HUES64 (cell line): ENCODE measurements around the gene TBC1D22A.

Experiments used
- H3K27ac ChIP-seq: 2 replicates; pipeline ENCODE4 v1.7.0; 2013; ENCODE audit warnings: low read depth, low read length, inconsistent platforms
- H3K27me3 ChIP-seq: 2 replicates; pipeline ENCODE4 v1.6.1; 2013; ENCODE audit warnings: mild to moderate bottlenecking, low read length; ENCODE audit not compliant: insufficient read depth
- H3K36me3 ChIP-seq: 2 replicates; pipeline ENCODE4 v1.6.1; 2013; ENCODE audit warnings: mild to moderate bottlenecking, low read length; ENCODE audit not compliant: insufficient read depth
- H3K4me1 ChIP-seq: 2 replicates; pipeline ENCODE4 v1.6.1; 2013; ENCODE audit warnings: mild to moderate bottlenecking, low read length, moderate library complexity; ENCODE audit not compliant: insufficient read depth
- H3K4me3 ChIP-seq: 2 replicates; pipeline ENCODE4 v1.5.1; 2013; ENCODE audit warnings: mild to moderate bottlenecking, low read length, moderate library complexity
- H3K9ac ChIP-seq: 2 replicates; pipeline ENCODE4 v1.6.1; 2013; ENCODE audit warnings: mild to moderate bottlenecking, low read depth, low read length
- H3K9me3 ChIP-seq: 2 replicates; pipeline ENCODE4 v1.6.1; 2013; ENCODE audit warnings: low read depth, low read length; ENCODE audit not compliant: insufficient read depth
- WGBS: fragments of 150-250, 120-280 bp; methylation state at CpG from one replicate; pipeline ENCODE4 v1.1.7; 2013; ENCODE audit warnings: missing lambda C conversion rate; 5-methylcytosine and 5-hydroxymethylcytosine counted together

The TBC1D22A gene

GRCh38 chr22:46947516-46948257 lies 185.2 kb downstream of the TBC1D22A start:
- H3K27me3 ChIP-seq = no peaks in the 10 kb centered on the region
- H3K9me3 ChIP-seq = no peaks in the 10 kb centered on the region
- H3K4me1 ChIP-seq = peaks cover 11% of the 10 kb centered on the region
- 84% methylated on average over 13 of the region's 14 CpGs for WGBS
- no peak overlapping the region for H3K27ac ChIP-seq
- H3K36me3 ChIP-seq = no peaks in the 10 kb centered on the region
- no peak overlapping the region for H3K9ac ChIP-seq
- no peak overlapping the region for H3K4me3 ChIP-seq

GRCh38 chr22:46948411-46949144 lies 186.1 kb downstream of the TBC1D22A start:
- WGBS = 93% methylated on average over 16 of the region's 16 CpGs
- H3K27ac ChIP-seq = no peak overlapping the region
- H3K9ac ChIP-seq = no peak overlapping the region
- peaks cover 11% of the 10 kb centered on the region for H3K4me1 ChIP-seq
- H3K9me3 ChIP-seq = no peaks in the 10 kb centered on the region
- H3K36me3 ChIP-seq = no peaks in the 10 kb centered on the region
- no peak overlapping the region for H3K4me3 ChIP-seq
- H3K27me3 ChIP-seq = no peaks in the 10 kb centered on the region

GRCh38 chr22:46951350-46951749 lies 188.9 kb downstream of the TBC1D22A start:
- Histone ChIP-seq H3K27ac (no peak overlapping the region), H3K36me3 (no peaks in the 10 kb centered on the region), H3K4me1 (peaks cover 11% of the 10 kb centered on the region), H3K9me3 (no peaks in the 10 kb centered on the region), H3K9ac (no peak overlapping the region), H3K27me3 (no peaks in the 10 kb centered on the region), H3K4me3 (no peak overlapping the region)
- 92% methylated on average over 12 of the region's 12 CpGs for WGBS

GRCh38 chr22:46951973-46952372 lies 189.5 kb downstream of the TBC1D22A start:
- Histone ChIP-seq H3K4me1 (peaks cover 11% of the 10 kb centered on the region), H3K4me3 (no peak overlapping the region), H3K9ac (no peak overlapping the region), H3K27ac (no peak overlapping the region), H3K27me3 (no peaks in the 10 kb centered on the region), H3K9me3 (no peaks in the 10 kb centered on the region), H3K36me3 (no peaks in the 10 kb centered on the region)
- WGBS = 91% methylated on average over 7 of the region's 7 CpGs

- Histone ChIP-seq H3K36me3 (no peaks in the 10 kb centered on the region), H3K4me1 (peaks cover 15% of the 10 kb centered on the region), H3K9ac (no peak overlapping the region), H3K27me3 (no peaks in the 10 kb centered on the region), H3K27ac (no peak overlapping the region), H3K9me3 (no peaks in the 10 kb centered on the region), H3K4me3 (no peak overlapping the region)
- WGBS = 92% methylated on average over 18 of the region's 18 CpGs
Measured at GRCh38 chr22:46953968-46954765, 191.7 kb downstream of the TBC1D22A start.

- H3K27ac ChIP-seq = no peak overlapping the region
- 96% methylated on average over 5 of the region's 7 CpGs for WGBS
Measured at GRCh38 chr22:46954781-46955180, 192.3 kb downstream of the TBC1D22A start.

GRCh38 chr22:46956498-46957215 lies 194.2 kb downstream of the TBC1D22A start:
- H3K27ac ChIP-seq = no peak overlapping the region
- no peaks in the 10 kb centered on the region for H3K9me3 ChIP-seq
- peaks cover 17% of the 10 kb centered on the region for H3K4me1 ChIP-seq
- no peaks in the 10 kb centered on the region for H3K36me3 ChIP-seq
- no peak overlapping the region for H3K9ac ChIP-seq
- no peaks in the 10 kb centered on the region for H3K27me3 ChIP-seq
- 96% methylated on average over 19 of the region's 19 CpGs for WGBS
- no peak overlapping the region for H3K4me3 ChIP-seq

More at GRCh38 chr22:46954781-46955180, 192.3 kb downstream of the TBC1D22A start:
- Histone ChIP-seq H3K27me3 (no peaks in the 10 kb centered on the region), H3K4me1 (peaks cover 17% of the 10 kb centered on the region), H3K9ac (no peak overlapping the region), H3K36me3 (no peaks in the 10 kb centered on the region), H3K4me3 (no peak overlapping the region), H3K9me3 (no peaks in the 10 kb centered on the region)

GRCh38 chr22:46957521-46957920 lies 195.1 kb downstream of the TBC1D22A start:
- Histone ChIP-seq H3K36me3 (no peaks in the 10 kb centered on the region), H3K27me3 (no peaks in the 10 kb centered on the region), H3K9me3 (no peaks in the 10 kb centered on the region), H3K27ac (no peak overlapping the region), H3K4me3 (no peak overlapping the region), H3K4me1 (peaks cover 17% of the 10 kb centered on the region), H3K9ac (no peak overlapping the region)
- 94% methylated on average over 12 of the region's 12 CpGs for whole genome bisulfite sequencing

GRCh38 chr22:46958191-46958590 lies 195.7 kb downstream of the TBC1D22A start:
- WGBS = 91% methylated on average over 10 of the region's 10 CpGs
- no peak overlapping the region; the same call in 1 of the 2 replicates for H3K27ac ChIP-seq
- H3K4me1 ChIP-seq = peaks cover 17% of the 10 kb centered on the region
- no peak overlapping the region for H3K9ac ChIP-seq
- H3K27me3 ChIP-seq = no peaks in the 10 kb centered on the region
- H3K36me3 ChIP-seq = no peaks in the 10 kb centered on the region
- H3K9me3 ChIP-seq = no peaks in the 10 kb centered on the region
- no peak overlapping the region for H3K4me3 ChIP-seq

- no peaks in the 10 kb centered on the region for H3K27me3 ChIP-seq
- no peaks in the 10 kb centered on the region for H3K36me3 ChIP-seq
- 70% methylated on average over 10 of the region's 10 CpGs for WGBS
- H3K4me3 ChIP-seq = no peak overlapping the region
- H3K9me3 ChIP-seq = no peaks in the 10 kb centered on the region
- no peak overlapping the region for H3K9ac ChIP-seq
- H3K27ac ChIP-seq = peak overlapping the region; percentile 48; the same call in 1 of the 2 replicates
- peaks cover 17% of the 10 kb centered on the region for H3K4me1 ChIP-seq
Measured at GRCh38 chr22:46958658-46959057, 196.2 kb downstream of the TBC1D22A start.
